ENCODE measurements around the gene RNPS1. TPM values are rescaled to one million over a fixed set of nuclear protein-coding genes. Genes with fewer than 3 reads are reported as not detected.

Gene RNPS1
- total RNA-seq, 4 donors from 2014 or later = 127 to 158 (median 141) TPM

DNA sequence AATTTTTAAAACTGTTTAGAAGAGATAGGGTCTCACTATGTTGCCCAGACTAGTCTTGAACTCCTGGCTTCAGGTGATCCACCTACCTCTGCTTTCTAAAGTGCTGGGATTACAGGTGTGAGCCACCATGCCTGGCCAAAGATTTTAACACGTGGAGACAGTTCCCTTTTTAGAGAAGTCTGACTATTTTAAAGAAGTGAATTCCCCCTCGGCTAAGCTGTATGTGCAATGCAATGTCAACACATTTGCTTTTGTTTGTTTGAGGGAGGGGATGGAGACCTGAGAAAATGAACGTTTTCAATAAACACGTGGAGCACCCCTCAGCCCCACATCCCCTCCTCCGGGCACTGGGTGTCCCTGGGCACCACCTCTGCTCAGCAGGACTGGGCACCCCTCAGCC lies 14.3 kb upstream of the RNPS1 start:
- peaks cover 21 to 61% of the 10 kb centered on the region in 2 donors for H3K36me3 ChIP-seq
- TF ChIP-seq POLR2A (IDR thresholded peaks at IDR 0.05) (no peak), CTCF (IDR thresholded peaks at IDR 0.05) (no peak)
- no peak overlapping the region for H3K4me3 ChIP-seq (replicated peaks in 1 of 3)
- WGBS, 2 donors = 79 to 85% methylated on average over 5 of the region's 5 CpGs
- H3K9me3 ChIP-seq = no peaks in the 10 kb centered on the region
- H3K4me1 ChIP-seq = no peaks in the 10 kb centered on the region
- intact Hi-C loops (cut with DNase I) = no loop called here
- no peak overlapping the region for H3K27ac ChIP-seq
- no peaks in the 10 kb centered on the region for H3K27me3 ChIP-seq
- no peak for DNase-seq

- intact Hi-C loops (cut with DNase I) = no loop called here
- Histone ChIP-seq H3K4me1 (no peaks in the 10 kb centered on the region), H3K27me3 (no peaks in the 10 kb centered on the region), H3K36me3 (peaks cover 20 to 59% of the 10 kb centered on the region in 2 donors), H3K9me3 (no peaks in the 10 kb centered on the region), H3K27ac (no peak overlapping the region), H3K4me3 (replicated peaks in 1 of 3) (no peak overlapping the region)
- TF ChIP-seq CTCF (IDR thresholded peaks at IDR 0.05) (no peak), POLR2A (IDR thresholded peaks at IDR 0.05) (no peak)
- WGBS, 2 donors = 87 to 91% methylated on average over 19 to 21 of the region's 24 CpGs
- no peak for DNase-seq
Measured at GRCh38 chr16:2280981-2281542, 13.1 kb upstream of the RNPS1 start.

DNA sequence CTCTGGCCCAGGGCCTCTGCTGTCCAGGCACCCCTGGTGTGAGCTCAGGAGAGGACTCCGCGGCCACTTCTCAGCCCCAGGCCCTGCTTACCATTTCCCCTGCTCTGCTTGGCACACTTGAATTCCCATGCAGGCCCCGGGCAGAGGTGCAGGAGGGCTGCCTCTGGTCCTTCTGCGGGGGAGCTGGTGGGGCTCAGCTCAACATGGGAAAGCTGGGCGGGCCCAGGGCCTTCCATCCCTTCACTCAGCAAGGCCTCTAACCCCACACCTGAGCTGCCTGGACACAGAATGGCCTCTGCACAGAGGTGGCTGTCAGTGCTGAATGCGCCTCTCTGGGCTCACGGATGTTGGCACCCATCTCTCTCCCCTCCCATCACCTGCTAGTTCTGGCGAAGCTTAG lies 12.5 kb upstream of the RNPS1 start:
- H3K36me3 ChIP-seq = peaks cover 20 to 61% of the 10 kb centered on the region in 2 donors
- TF ChIP-seq CTCF (IDR thresholded peaks at IDR 0.05) (no peak), POLR2A (IDR thresholded peaks at IDR 0.05) (no peak)
- no peak for DNase-seq
- H3K27ac ChIP-seq = no peak overlapping the region
- H3K4me3 ChIP-seq (replicated peaks in 1 of 3) = no peak overlapping the region
- no peaks in the 10 kb centered on the region for H3K9me3 ChIP-seq
- WGBS, 2 donors = 91 to 100% methylated on average over 2 to 8 of the region's 8 CpGs
- intact Hi-C loops (cut with DNase I) = no loop called here
- no peaks in the 10 kb centered on the region for H3K27me3 ChIP-seq
- no peaks in the 10 kb centered on the region for H3K4me1 ChIP-seq

- TF ChIP-seq POLR2A (IDR thresholded peaks at IDR 0.05) (no peak), CTCF (IDR thresholded peaks at IDR 0.05) (no peak)
- intact Hi-C loops (cut with DNase I) = no loop called here
- H3K9me3 ChIP-seq = no peaks in the 10 kb centered on the region
- WGBS, 2 donors = 81 to 94% methylated on average over 12 to 25 of the region's 26 CpGs
- H3K27me3 ChIP-seq = no peaks in the 10 kb centered on the region
- no peak for DNase-seq
- no peak overlapping the region for H3K4me3 ChIP-seq (replicated peaks in 1 of 3)
- peaks cover 15 to 48% of the 10 kb centered on the region in 2 donors for H3K36me3 ChIP-seq
- no peak overlapping the region for H3K27ac ChIP-seq
- H3K4me1 ChIP-seq = no peaks in the 10 kb centered on the region
Measured at GRCh38 chr16:2278956-2279800, 11.3 kb upstream of the RNPS1 start.

- H3K4me1 ChIP-seq = no peaks in the 10 kb centered on the region
- H3K9me3 ChIP-seq = no peaks in the 10 kb centered on the region
- 86% methylated on average over 9 of the region's 14 CpGs; no CpG with 5 or more reads in 1 of the 2 donors for WGBS, 2 donors
- no peak overlapping the region for H3K27ac ChIP-seq
- no peak overlapping the region for H3K4me3 ChIP-seq (replicated peaks in 1 of 3)
- no peaks in the 10 kb centered on the region for H3K27me3 ChIP-seq
- TF ChIP-seq POLR2A (IDR thresholded peaks at IDR 0.05) = no peak
- no peak for DNase-seq
- H3K36me3 ChIP-seq = peaks cover 10 to 39% of the 10 kb centered on the region in 2 donors
- intact Hi-C loops (cut with DNase I) = no loop called here
Measured at GRCh38 chr16:2278272-2278608, 10.3 kb upstream of the RNPS1 start.

Data from thyroid gland (tissue), 4 donors.